K562 (cell line): Measurements from ENCODE around the gene TMEM163. TPM values are rescaled to one million over a fixed set of nuclear protein-coding genes. Genes with fewer than 3 reads are reported as not detected.

Experiments
- FOXK1 ChIP-seq: sonication (generic); formaldehyde crosslinking; IDR thresholded peaks from 2 replicates; pipeline ENCODE4 v1.8.0; 2022; ENCODE audit warnings: missing genetic modification reagents, mild to moderate bottlenecking, borderline replicate concordance
- RREB1 ChIP-seq: fragments of 250-450 bp; sonication (Bioruptor Pico); IDR thresholded peaks from 2 replicates; pipeline ENCODE4 v1.4.0; 2020
- ZBTB26 ChIP-seq: fragments of 450-650 bp; formaldehyde crosslinking; IDR thresholded peaks from 2 replicates; pipeline ENCODE4 v1.4.0; 2022; ENCODE audit warnings: missing genetic modification characterization
- ZFP36 ChIP-seq: fragments of 150-350 bp; IDR thresholded peaks from 2 replicates; pipeline ENCODE4 v1.6.1; 2018; ENCODE audit warnings: low read length, low read depth; ENCODE audit not compliant: partially characterized antibody
- ZNF551 ChIP-seq: fragments of 250-450 bp; sonication (Bioruptor Pico); IDR thresholded peaks from 2 replicates; pipeline ENCODE4 v1.5.0; 2021; ENCODE audit warnings: mild to moderate bottlenecking, moderate library complexity
- ZNF77 ChIP-seq: fragments of 250-450 bp; sonication (Bioruptor Pico); IDR thresholded peaks from 2 replicates; pipeline ENCODE4 v1.5.0; 2020
- polyA plus RNA-seq, 8 experiments: library from polyadenylated mRNA; depleted of rRNA in 4 of 8; stranded (reverse) in 5 of 8; unstranded in 3 of 8; fragments of >200 nt; fragmentation: Nextera tagmentation in 2 of 8; fragmentation: Illumina TruSeq in 1 of 8; extraction: Ambion mirVana in 2 of 8; extraction: Trizol in 1 of 8; gene quantifications; 2 replicates each; pipeline versions ENCODE4 v1.2.1 to v1.2.3, GENCODE V29; 2011 to 2014; ENCODE audit warnings: inconsistent platforms in 1 of 8, missing spikeins in 1 of 8
- total RNA-seq, 7 experiments: library from RNA; depleted of rRNA in 6 of 7; stranded (reverse); fragments of >200 nt in 6 of 7; fragmentation: Illumina TruSeq in 2 of 7; extraction: Trizol in 2 of 7; gene quantifications; 2 replicates each; pipeline versions ENCODE4 v1.2.1 to v1.2.3, GENCODE V29; 2011 to 2021; ENCODE audit warnings: low replicate concordance in 1 of 7
- TF ChIP-seq, protein P1 (sequence below): fragments of 450-650 bp; IDR thresholded peaks from one replicate; pipeline ENCODE4 v1.6.1; 2018; ENCODE audit warnings: mild to moderate bottlenecking, moderate library complexity; ENCODE audit not compliant: partially characterized antibody

TMEM163 gene
- total and polyA plus RNA-seq, 9 of the 15 experiments (the other 6 are each of a cell fraction or from before 2014, with no cell fraction given) = 0.04 to 0.68 (median 0.16) TPM; not detected in 3

DNA sequence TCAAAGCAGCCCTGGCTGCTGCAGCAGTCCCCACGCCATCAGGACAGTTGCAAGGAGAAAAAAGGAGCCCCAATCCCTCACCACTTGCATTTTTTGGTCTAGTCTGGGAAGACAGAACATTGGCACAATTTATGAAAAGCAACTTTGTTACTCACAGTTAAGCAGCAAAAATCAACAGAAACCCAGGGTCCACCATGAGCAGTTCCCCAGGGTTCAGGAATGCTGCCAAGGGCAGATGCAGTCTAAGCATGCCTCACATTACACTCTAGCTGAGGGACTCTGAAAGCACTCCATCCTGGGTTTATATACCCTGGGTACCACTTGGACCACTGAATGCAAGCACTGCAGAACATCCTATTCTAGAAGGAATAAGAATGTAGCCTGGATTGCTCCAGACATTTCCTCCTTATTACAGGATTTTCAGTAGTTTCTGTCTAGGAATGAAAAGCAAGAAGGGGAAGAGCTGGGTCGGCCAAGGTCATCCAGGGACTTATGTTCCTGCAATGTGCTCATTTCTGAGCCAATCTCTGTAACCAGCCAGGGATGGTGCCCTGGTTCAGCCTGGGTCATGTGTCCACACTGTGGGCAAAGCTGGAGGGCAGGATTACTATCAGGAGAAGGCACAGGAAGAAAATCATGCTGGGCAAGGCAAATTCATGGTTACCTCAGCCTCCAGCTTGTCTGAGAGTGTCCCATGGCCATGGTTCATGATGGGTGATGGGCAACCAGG, 19.5 kb upstream of the TMEM163 start (continued):
- TF ChIP-seq RREB1 (no peak), ZBTB26 (CRISPR knock-in tag) (no peak), ZFP36 (no peak), ZNF77 (CRISPR knock-in tag) (no peak), ZNF551 (CRISPR knock-in tag) (no peak), FOXK1 (no peak)
- TF ChIP-seq, protein P1, sequence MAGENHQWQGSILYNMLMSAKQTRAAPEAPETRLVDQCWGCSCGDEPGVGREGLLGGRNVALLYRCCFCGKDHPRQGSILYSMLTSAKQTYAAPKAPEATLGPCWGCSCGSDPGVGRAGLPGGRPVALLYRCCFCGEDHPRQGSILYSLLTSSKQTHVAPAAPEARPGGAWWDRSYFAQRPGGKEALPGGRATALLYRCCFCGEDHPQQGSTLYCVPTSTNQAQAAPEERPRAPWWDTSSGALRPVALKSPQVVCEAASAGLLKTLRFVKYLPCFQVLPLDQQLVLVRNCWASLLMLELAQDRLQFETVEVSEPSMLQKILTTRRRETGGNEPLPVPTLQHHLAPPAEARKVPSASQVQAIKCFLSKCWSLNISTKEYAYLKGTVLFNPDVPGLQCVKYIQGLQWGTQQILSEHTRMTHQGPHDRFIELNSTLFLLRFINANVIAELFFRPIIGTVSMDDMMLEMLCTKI = no peak
- TF ChIP-seq, all 486 proteins: peak for 0
